H1 (cell line): ENCODE results near the gene PRKN. TPM values are rescaled to one million over a fixed set of nuclear protein-coding genes. Genes with fewer than 3 reads are reported as not detected.

ENCODE experiments used
- ASH2L ChIP-seq: fragments of 200-600, 300-600 bp; sonication (generic); IDR thresholded peaks from one replicate; pipeline ENCODE4 v1.7.1; 2017; ENCODE audit warnings: low read length
- CBX5 ChIP-seq: fragments of 300-800, 300-1000 bp; sonication (generic); IDR thresholded peaks from 2 replicates; pipeline ENCODE4 v1.7.1; 2016; ENCODE audit warnings: antibody characterized with exemption, low read length, low read depth
- POLR2A ChIP-seq, 2 experiments: IDR thresholded peaks; 1 replicate in 1 of 2; 2 replicates in 1 of 2; pipeline ENCODE4 v1.6.1; 2011; ENCODE audit warnings: low read depth in 2 of 2, low read length in 2 of 2, mild to moderate bottlenecking in 2 of 2; ENCODE audit errors: control extremely low read depth in 1 of 2
- POU5F1 ChIP-seq: IDR thresholded peaks from 2 replicates; pipeline ENCODE4 v1.6.1; 2011; ENCODE audit warnings: low read depth, mild to moderate bottlenecking, low read length, moderate library complexity
- RFX5 ChIP-seq: IDR thresholded peaks from 2 replicates; pipeline ENCODE4 v1.6.1; 2011; ENCODE audit warnings: low read depth, low read length, improper control_type of control experiment, borderline replicate concordance
- SIX5 ChIP-seq: IDR thresholded peaks from 2 replicates; pipeline ENCODE4 v1.6.1; 2011; ENCODE audit warnings: mild to moderate bottlenecking, low read depth, low read length
- polyA plus RNA-seq, 7 experiments: library from polyadenylated mRNA; depleted of rRNA in 3 of 7; stranded (reverse) in 5 of 7; unstranded in 2 of 7; fragments of >200 nt in 5 of 7; fragments of 200-250 nt in 2 of 7; gene quantifications; 1 replicate in 5 of 7; 2 replicates in 1 of 7; 4 replicates in 1 of 7; pipeline versions ENCODE4 v1.2.1 to v1.2.3, GENCODE V29; 2011 to 2013; ENCODE audit warnings: missing spikeins in 2 of 7, mixed read lengths in 2 of 7
- total RNA-seq: library from RNA; stranded (reverse); fragmentation: NEBNext Ultra II Directional; extraction: Animal tissue kit (Norgen Biotek cat#: 25700); gene quantifications from 2 replicates; pipeline ENCODE4 v1.2.1, GENCODE V29; 2021

PRKN gene
- total and polyA plus RNA-seq, 2 of the 8 experiments (the other 6 are each of a cell fraction or from before 2014, with no cell fraction given), result 0.13 to 0.29 TPM

DNA sequence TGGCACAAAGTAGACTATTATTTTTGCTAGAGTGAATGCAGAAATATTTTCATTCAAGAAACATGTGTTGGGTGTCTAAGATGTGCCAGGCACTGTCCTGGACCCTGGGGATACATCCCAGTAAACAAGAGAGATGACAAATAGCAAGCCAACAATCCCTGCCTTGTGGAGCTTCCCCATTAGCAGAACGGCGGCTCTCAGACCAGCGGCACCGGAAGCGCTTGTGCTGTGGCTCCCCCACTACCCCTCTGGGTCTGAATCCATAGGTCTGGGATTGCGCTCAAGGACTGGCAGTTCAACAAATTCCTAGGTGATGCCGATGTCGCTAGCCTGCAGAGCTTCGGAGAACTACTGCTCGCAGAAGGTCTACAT, 1355.2 kb downstream of the PRKN start (continued):
- TF ChIP-seq RFX5 (no peak), POLR2A (IDR thresholded peaks at IDR 0.05; ENCODE audit: control extremely low read depth in 1 of 2, low read depth in 2 of 2, low read length in 2 of 2) (no peak), POU5F1 (no peak), ASH2L (no peak), CBX5 (no peak), SIX5 (no peak)
- TF ChIP-seq, all 59 proteins: peak for 0
